Measurements from ENCODE around the gene DPEP2NB. TPM values are rescaled to one million over a fixed set of nuclear protein-coding genes. Genes with fewer than 3 reads are reported as not detected.

The DPEP2NB gene, protein sequence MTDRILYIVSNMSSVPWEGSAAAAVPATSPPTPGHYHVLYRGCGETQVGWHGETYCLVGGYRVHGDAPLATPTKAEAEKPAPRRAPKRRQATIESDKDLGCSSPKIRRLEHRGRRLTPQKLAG
- total RNA-seq (not detected), polyA plus RNA-seq (not detected)
- long read RNA-seq, donor 1, result 0 reads
- long read RNA-seq, donor 2, result 0 reads
- long read RNA-seq, donor 3, result 0 reads
- long read RNA-seq, donor 4, result 0 reads
- long read RNA-seq, donor 5, result 0 reads

DNA sequence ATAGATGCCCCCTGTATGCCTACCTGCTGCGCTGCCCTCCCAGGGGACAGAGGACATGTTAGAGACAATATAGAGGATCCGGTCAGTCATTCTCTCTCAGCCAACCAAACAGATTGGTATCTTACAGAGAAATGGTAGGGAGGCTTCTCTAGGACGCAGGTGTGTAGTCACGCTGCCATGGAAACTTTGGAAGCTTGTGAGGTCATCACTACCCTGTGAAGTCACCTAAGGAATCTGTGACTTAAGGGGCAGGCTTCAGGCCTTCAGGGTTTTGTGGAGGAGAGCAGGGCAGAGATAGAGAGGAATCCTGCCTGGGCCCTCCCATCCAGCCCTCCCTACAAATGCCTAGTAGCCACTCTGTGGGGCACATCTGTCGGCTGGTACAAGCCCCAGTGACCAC is at the start of gene DPEP2NB:
Gene DPEP2NB, minus strand, starts transcription at position 231 of the 400 bp plus-strand sequence. Its CDS starts 141 bp downstream, at position 90.
- no peak within 1 kb of the TSS for H3K9ac ChIP-seq (ENCODE audit: insufficient read depth in 1 of 2, low read length in 2 of 2)
- H3K27ac ChIP-seq (ENCODE audit: low read depth in 1 of 2, low read length in 1 of 2), result no peak within 1 kb of the TSS
- 85 to 94% methylated on average over 5 of the region's 5 CpGs for WGBS, 2 donors
- peaks cover 0 to 3% (median 0%) of the 10 kb centered on the region in 3 donors for H3K27me3 ChIP-seq (ENCODE audit: control insufficient read depth in 3 of 3, insufficient read depth in 3 of 3, low read length in 2 of 3)
- H3K4me3 ChIP-seq, result no peak within 1 kb of the TSS
- DNase-seq (no peak), ATAC-seq (ENCODE audit: insufficient read depth, low FRiP score) (no peak)
- no peaks in the 10 kb centered on the region for H3K4me1 ChIP-seq (ENCODE audit: control insufficient read depth in 5 of 5, insufficient read depth in 5 of 5, low read length in 5 of 5)
- H3K9me3 ChIP-seq (ENCODE audit: control insufficient read depth in 4 of 4, insufficient read depth in 3 of 4, low read length in 3 of 4), result no peaks in the 10 kb centered on the region
- TF ChIP-seq, protein P1, sequence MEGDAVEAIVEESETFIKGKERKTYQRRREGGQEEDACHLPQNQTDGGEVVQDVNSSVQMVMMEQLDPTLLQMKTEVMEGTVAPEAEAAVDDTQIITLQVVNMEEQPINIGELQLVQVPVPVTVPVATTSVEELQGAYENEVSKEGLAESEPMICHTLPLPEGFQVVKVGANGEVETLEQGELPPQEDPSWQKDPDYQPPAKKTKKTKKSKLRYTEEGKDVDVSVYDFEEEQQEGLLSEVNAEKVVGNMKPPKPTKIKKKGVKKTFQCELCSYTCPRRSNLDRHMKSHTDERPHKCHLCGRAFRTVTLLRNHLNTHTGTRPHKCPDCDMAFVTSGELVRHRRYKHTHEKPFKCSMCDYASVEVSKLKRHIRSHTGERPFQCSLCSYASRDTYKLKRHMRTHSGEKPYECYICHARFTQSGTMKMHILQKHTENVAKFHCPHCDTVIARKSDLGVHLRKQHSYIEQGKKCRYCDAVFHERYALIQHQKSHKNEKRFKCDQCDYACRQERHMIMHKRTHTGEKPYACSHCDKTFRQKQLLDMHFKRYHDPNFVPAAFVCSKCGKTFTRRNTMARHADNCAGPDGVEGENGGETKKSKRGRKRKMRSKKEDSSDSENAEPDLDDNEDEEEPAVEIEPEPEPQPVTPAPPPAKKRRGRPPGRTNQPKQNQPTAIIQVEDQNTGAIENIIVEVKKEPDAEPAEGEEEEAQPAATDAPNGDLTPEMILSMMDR (IDR thresholded peaks at IDR 0.05; ENCODE audit: control extremely low read depth, extremely low read depth), result no peak
- H3K36me3 ChIP-seq (ENCODE audit: control insufficient read depth in 4 of 4, insufficient read depth in 4 of 4, low read length in 4 of 4), result no peaks in the 10 kb centered on the region

DNA sequence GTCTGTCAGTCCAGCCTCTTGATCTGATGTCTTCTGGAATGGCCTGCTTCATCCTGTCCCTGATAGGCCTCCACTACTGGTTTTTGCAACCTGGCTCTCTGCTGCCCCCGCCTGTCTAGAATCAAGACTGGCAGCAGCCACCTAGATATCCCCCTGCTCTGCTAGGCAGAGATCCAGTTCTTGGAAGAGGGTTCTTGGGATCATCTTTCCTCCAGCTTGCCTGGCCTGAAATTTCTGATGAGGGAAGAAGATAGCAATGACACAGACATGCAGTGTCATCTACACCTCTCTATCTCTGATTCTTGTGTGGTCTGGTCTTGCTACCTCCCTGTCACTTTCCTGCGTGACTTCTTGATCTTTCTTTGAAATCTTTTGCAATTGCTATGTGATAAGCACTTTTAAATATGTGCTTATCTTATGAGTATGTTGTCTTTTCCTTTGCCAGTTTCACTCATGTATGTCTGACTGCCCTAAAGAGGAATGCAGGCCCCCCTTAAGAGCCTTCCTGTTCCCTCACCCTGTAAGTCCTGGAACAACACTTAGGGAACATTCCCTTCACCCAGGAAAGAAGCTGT is 49.2 kb upstream of the DPEP2NB start:
- ATAC-seq (ENCODE audit: insufficient read depth, low FRiP score), result peak; percentile 69
- H3K4me3 ChIP-seq, result no peak overlapping the region
- H3K9ac ChIP-seq (ENCODE audit: insufficient read depth in 1 of 2, low read length in 2 of 2), result peak overlapping the region in 1 of 2 donors; percentile 72
- TF ChIP-seq, protein P1 (IDR thresholded peaks at IDR 0.05; ENCODE audit: control extremely low read depth, extremely low read depth), result peak; percentile 62
- no peaks in the 10 kb centered on the region for H3K27me3 ChIP-seq (ENCODE audit: control insufficient read depth in 3 of 3, insufficient read depth in 3 of 3, low read length in 2 of 3)
- no peaks in the 10 kb centered on the region for H3K9me3 ChIP-seq (ENCODE audit: control insufficient read depth in 4 of 4, insufficient read depth in 3 of 4, low read length in 3 of 4)
- H3K27ac ChIP-seq (ENCODE audit: low read depth in 1 of 2, low read length in 1 of 2), result peak overlapping the region in 1 of 2 donors; percentile 89
- whole genome bisulfite sequencing, 2 donors, result 19 to 26% methylated on average over 2 of the region's 2 CpGs
- DNase-seq, result peak; percentile 62 to 76 (median 66)
- H3K4me1 ChIP-seq (ENCODE audit: control insufficient read depth in 5 of 5, insufficient read depth in 5 of 5, low read length in 5 of 5), result peaks cover 0 to 18% (median 8%) of the 10 kb centered on the region in 5 donors
- H3K36me3 ChIP-seq (ENCODE audit: control insufficient read depth in 4 of 4, insufficient read depth in 4 of 4, low read length in 4 of 4), result peaks cover 0 to 13% (median 5%) of the 10 kb centered on the region in 4 donors

DNA sequence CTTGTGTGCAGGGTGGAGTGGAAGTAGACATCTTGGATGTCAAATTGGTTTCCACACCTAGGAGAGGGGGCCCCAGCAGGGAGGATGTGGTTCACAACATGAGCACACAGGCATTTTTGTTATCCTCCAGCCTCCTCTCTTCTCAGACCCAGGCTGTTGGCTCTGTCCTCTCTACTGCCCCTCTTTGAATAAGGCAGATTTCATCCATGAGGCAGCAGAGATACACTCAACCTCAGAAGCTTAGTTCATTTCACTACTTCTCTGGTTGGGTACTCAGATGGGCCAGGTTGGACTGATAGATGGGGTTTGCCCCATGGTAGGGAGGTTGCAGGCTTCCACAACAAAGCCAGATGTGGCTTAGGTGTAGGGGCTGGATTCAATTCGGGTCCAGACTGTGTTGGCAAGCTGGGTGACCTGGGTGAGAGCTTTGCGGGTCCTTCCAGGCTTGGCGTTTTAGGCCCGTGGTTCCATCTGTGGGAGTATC is 47.2 kb upstream of the DPEP2NB start:
- WGBS, 2 donors, result 86 to 93% methylated on average over 4 of the region's 4 CpGs
- Histone ChIP-seq H3K36me3 (ENCODE audit: control insufficient read depth in 4 of 4, insufficient read depth in 4 of 4, low read length in 4 of 4) (peaks cover 0 to 13% (median 4%) of the 10 kb centered on the region in 4 donors), H3K27ac (ENCODE audit: low read depth in 1 of 2, low read length in 1 of 2) (peak overlapping the region in 1 of 2 donors; percentile 17), H3K27me3 (ENCODE audit: control insufficient read depth in 3 of 3, insufficient read depth in 3 of 3, low read length in 2 of 3) (no peaks in the 10 kb centered on the region), H3K4me1 (ENCODE audit: control insufficient read depth in 5 of 5, insufficient read depth in 5 of 5, low read length in 5 of 5) (peaks cover 0 to 16% (median 8%) of the 10 kb centered on the region in 5 donors), H3K9me3 (ENCODE audit: control insufficient read depth in 4 of 4, insufficient read depth in 3 of 4, low read length in 3 of 4) (no peaks in the 10 kb centered on the region), H3K4me3 (no peak overlapping the region), H3K9ac (ENCODE audit: insufficient read depth in 1 of 2, low read length in 2 of 2) (no peak overlapping the region)
- ATAC-seq (ENCODE audit: insufficient read depth, low FRiP score) (no peak), DNase-seq (no peak)
- TF ChIP-seq, protein P1 (IDR thresholded peaks at IDR 0.05; ENCODE audit: control extremely low read depth, extremely low read depth), result no peak

All from lung (tissue), 16 donors.